GM23338 (cell line): Measurements from ENCODE around the gene STIP1. TPM values are rescaled to one million over a fixed set of nuclear protein-coding genes. Genes with fewer than 3 reads are reported as not detected.

Source experiments
- ATAC-seq: fragments of 200-7000 bp; cut with Tn5 transposase; 3 replicates; pipeline ENCODE4 v1.9.1; 2020
- DNase-seq: peaks from one replicate; pipeline ENCODE4 v3.0.0-alpha.2; 2015; ENCODE audit warnings: low spot score
- H2AFZ ChIP-seq: fragments of 200-600 bp; sonication (generic); 2 replicates; pipeline ENCODE4 v1.8.0; 2016; ENCODE audit warnings: antibody characterized with exemption, mild to moderate bottlenecking, moderate library complexity
- H3F3A ChIP-seq: fragments of 200-600 bp; sonication (generic); replicated peaks from 2 replicates; pipeline ENCODE4 v1.8.0; 2017; ENCODE audit warnings: antibody characterized with exemption, mixed run types, low read depth
- H3K27ac ChIP-seq: fragments of 200-600 bp; sonication (generic); 2 replicates; pipeline ENCODE4 v1.6.1; 2016; ENCODE audit warnings: low read depth
- H3K27me3 ChIP-seq: fragments of 200-600 bp; sonication (generic); 2 replicates; pipeline ENCODE4 v1.8.0; 2016; ENCODE audit warnings: mild to moderate bottlenecking, mixed run types, moderate library complexity; ENCODE audit not compliant: insufficient read depth
- H3K36me3 ChIP-seq: fragments of 200-600 bp; sonication (generic); 2 replicates; pipeline ENCODE4 v1.8.0; 2016; ENCODE audit warnings: mild to moderate bottlenecking; ENCODE audit not compliant: insufficient read depth
- H3K4me1 ChIP-seq: fragments of 200-600 bp; sonication (generic); 2 replicates; pipeline ENCODE4 v1.8.0; 2016; ENCODE audit warnings: mild to moderate bottlenecking, moderate library complexity; ENCODE audit not compliant: insufficient read depth
- H3K4me2 ChIP-seq: fragments of 200-600 bp; sonication (generic); 2 replicates; pipeline ENCODE4 v1.7.1; 2017; ENCODE audit warnings: mixed run types
- H3K4me3 ChIP-seq: fragments of 200-600 bp; sonication (generic); 2 replicates; pipeline ENCODE4 v1.6.1; 2016; ENCODE audit warnings: mixed run types
- H3K79me2 ChIP-seq: fragments of 200-600 bp; sonication (generic); replicated peaks from 2 replicates; pipeline ENCODE4 v1.8.0; 2017; ENCODE audit warnings: mild to moderate bottlenecking; ENCODE audit not compliant: insufficient read depth
- H3K9me2 ChIP-seq: fragments of 200-600 bp; sonication (generic); 2 replicates; pipeline ENCODE4 v1.8.0; 2017; ENCODE audit not compliant: insufficient read depth
- H4K20me1 ChIP-seq: fragments of 200-600 bp; sonication (generic); replicated peaks from 2 replicates; pipeline ENCODE4 v1.8.0; 2017; ENCODE audit warnings: mild to moderate bottlenecking; ENCODE audit not compliant: insufficient read depth
- H3K27ac Mint-ChIP-seq: 2 replicates; pipeline ENCODE4 v1.8.0; 2020; ENCODE audit warnings: inconsistent platforms, mild to moderate bottlenecking, moderate library complexity, mixed read lengths
- H3K27me3 Mint-ChIP-seq: 3 replicates; pipeline ENCODE4 v1.8.0; 2022; ENCODE audit warnings: low read depth, mild to moderate bottlenecking, moderate library complexity, mixed read lengths, inconsistent platforms; ENCODE audit not compliant: insufficient read depth, poor library complexity
- H3K36me3 Mint-ChIP-seq: 3 replicates; pipeline ENCODE4 v1.8.0; 2021; ENCODE audit warnings: low read depth, mild to moderate bottlenecking, inconsistent platforms, moderate library complexity, mixed read lengths
- H3K4me1 Mint-ChIP-seq: 3 replicates; pipeline ENCODE4 v1.8.0; 2020; ENCODE audit warnings: mild to moderate bottlenecking, inconsistent platforms, mixed read lengths
- H3K4me3 Mint-ChIP-seq: 3 replicates; pipeline ENCODE4 v1.8.0; 2021; ENCODE audit warnings: moderate library complexity, mild to moderate bottlenecking, inconsistent platforms, mixed read lengths
- H3K9me3 Mint-ChIP-seq: 3 replicates; pipeline ENCODE4 v1.8.0; 2020; ENCODE audit warnings: moderate library complexity, mild to moderate bottlenecking, inconsistent platforms, mixed read lengths
- EZH2 ChIP-seq: fragments of 200-600 bp; sonication (generic); IDR thresholded peaks from one replicate; pipeline ENCODE4 v1.8.0; 2017; ENCODE audit warnings: antibody characterized with exemption, mild to moderate bottlenecking, low read depth; ENCODE audit not compliant: unreplicated experiment
- EZH2phosphoT487 ChIP-seq: fragments of 200-600 bp; sonication (generic); IDR thresholded peaks from one replicate; pipeline ENCODE4 v1.8.1; 2018; ENCODE audit warnings: antibody characterized with exemption; ENCODE audit not compliant: unreplicated experiment
- NANOG ChIP-seq: IDR thresholded peaks from 2 replicates; pipeline ENCODE4 v1.6.1; 2016; ENCODE audit warnings: antibody characterized with exemption, borderline replicate concordance
- POLR2AphosphoS5 ChIP-seq: IDR thresholded peaks from 2 replicates; pipeline ENCODE4 v1.6.1; 2016; ENCODE audit warnings: antibody characterized with exemption, low read depth
- STAT1 ChIP-seq: IDR thresholded peaks from one replicate; pipeline ENCODE4 v1.6.1; 2016; ENCODE audit warnings: antibody characterized with exemption; ENCODE audit not compliant: unreplicated experiment
- ZNF114 ChIP-seq: fragments of 250-450 bp; sonication (Bioruptor Pico); IDR thresholded peaks from 2 replicates; pipeline ENCODE4 v1.5.0; 2020; ENCODE audit warnings: mild to moderate bottlenecking, moderate library complexity
- ZNF331 ChIP-seq: fragments of 250-450 bp; sonication (Bioruptor Pico); IDR thresholded peaks from 2 replicates; pipeline ENCODE4 v1.5.0; 2020; ENCODE audit warnings: low read depth, mild to moderate bottlenecking, moderate library complexity
- polyA plus RNA-seq: library from polyadenylated mRNA; unstranded; fragments of >200 nt; fragmentation: Nextera tagmentation; extraction: Ambion mirVana; gene quantifications from 2 replicates; pipeline ENCODE4 v1.2.1, GENCODE V29; 2016
- total RNA-seq: library from RNA; depleted of rRNA; stranded (reverse); fragments of >200 nt; shearing (Covaris generic); gene quantifications from 2 replicates; pipeline ENCODE4 v1.2.3, GENCODE V29; 2014
- TF ChIP-seq, protein P1 (sequence below): IDR thresholded peaks from 2 replicates; pipeline ENCODE4 v1.6.1; 2016; ENCODE audit warnings: antibody characterized with exemption
- TF ChIP-seq, protein P2 (sequence below): IDR thresholded peaks from one replicate; pipeline ENCODE4 v1.6.1; 2018; ENCODE audit warnings: antibody characterized with exemption; ENCODE audit not compliant: unreplicated experiment

STIP1 gene
- total and polyA plus RNA-seq, 2 experiments from 2014 or later, result 213 to 351 TPM

DNA sequence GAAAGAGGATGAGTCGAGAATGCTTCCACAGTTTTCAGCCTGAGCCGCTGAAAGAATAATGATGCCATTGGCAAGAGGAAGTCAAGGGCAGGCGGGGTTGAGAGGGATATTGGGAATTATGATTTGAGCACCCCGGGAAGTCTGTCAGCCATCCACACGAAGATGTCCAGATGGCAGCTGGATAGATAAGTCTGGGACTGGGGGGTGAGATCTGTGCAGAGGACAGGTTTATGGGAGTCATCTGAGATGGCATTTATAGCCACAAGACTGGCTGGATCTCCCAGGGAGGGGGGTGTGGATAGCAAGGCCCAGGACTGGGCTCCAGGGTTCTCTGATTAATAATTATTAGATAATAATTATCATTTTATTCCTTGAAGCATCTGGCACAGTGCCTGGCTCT is 5.1 kb upstream of the STIP1 start:
- peaks cover 32% of the 10 kb centered on the region for H3K27me3 Mint-ChIP-seq
- peak overlapping the region; percentile 12; the same call in 1 of the 3 replicates for H3K4me3 Mint-ChIP-seq
- H3K27ac Mint-ChIP-seq, result no peak overlapping the region
- ATAC-seq, result no peak
- Histone ChIP-seq H3K4me3 (no peak overlapping the region; the same call in 1 of the 2 replicates), H4K20me1 (peaks cover 17% of the 10 kb centered on the region), H3K36me3 (no peaks in the 10 kb centered on the region), H3K27ac (no peak overlapping the region), H3K27me3 (no peaks in the 10 kb centered on the region), H3K4me1 (peaks cover 18% of the 10 kb centered on the region; the same call in 1 of the 2 replicates), H3F3A (peaks cover 26% of the 10 kb centered on the region), H3K9me2 (no peaks in the 10 kb centered on the region), H2AFZ (no peak overlapping the region), H3K79me2 (peaks cover 23% of the 10 kb centered on the region), H3K4me2 (no peak overlapping the region)
- peaks cover 33% of the 10 kb centered on the region for H3K4me1 Mint-ChIP-seq
- peaks cover 37% of the 10 kb centered on the region for H3K36me3 Mint-ChIP-seq
- H3K9me3 Mint-ChIP-seq, result no peaks in the 10 kb centered on the region; the same call in 2 of the 3 replicates
- no peak for DNase-seq
- TF ChIP-seq EZH2 (no peak), NANOG (no peak), EZH2phosphoT487 (no peak), STAT1 (no peak), POLR2AphosphoS5 (no peak), ZNF114 (CRISPR knock-in tag) (no peak)
- TF ChIP-seq, protein P1, sequence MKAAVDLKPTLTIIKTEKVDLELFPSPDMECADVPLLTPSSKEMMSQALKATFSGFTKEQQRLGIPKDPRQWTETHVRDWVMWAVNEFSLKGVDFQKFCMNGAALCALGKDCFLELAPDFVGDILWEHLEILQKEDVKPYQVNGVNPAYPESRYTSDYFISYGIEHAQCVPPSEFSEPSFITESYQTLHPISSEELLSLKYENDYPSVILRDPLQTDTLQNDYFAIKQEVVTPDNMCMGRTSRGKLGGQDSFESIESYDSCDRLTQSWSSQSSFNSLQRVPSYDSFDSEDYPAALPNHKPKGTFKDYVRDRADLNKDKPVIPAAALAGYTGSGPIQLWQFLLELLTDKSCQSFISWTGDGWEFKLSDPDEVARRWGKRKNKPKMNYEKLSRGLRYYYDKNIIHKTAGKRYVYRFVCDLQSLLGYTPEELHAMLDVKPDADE, result no peak
- TF ChIP-seq, protein P2, sequence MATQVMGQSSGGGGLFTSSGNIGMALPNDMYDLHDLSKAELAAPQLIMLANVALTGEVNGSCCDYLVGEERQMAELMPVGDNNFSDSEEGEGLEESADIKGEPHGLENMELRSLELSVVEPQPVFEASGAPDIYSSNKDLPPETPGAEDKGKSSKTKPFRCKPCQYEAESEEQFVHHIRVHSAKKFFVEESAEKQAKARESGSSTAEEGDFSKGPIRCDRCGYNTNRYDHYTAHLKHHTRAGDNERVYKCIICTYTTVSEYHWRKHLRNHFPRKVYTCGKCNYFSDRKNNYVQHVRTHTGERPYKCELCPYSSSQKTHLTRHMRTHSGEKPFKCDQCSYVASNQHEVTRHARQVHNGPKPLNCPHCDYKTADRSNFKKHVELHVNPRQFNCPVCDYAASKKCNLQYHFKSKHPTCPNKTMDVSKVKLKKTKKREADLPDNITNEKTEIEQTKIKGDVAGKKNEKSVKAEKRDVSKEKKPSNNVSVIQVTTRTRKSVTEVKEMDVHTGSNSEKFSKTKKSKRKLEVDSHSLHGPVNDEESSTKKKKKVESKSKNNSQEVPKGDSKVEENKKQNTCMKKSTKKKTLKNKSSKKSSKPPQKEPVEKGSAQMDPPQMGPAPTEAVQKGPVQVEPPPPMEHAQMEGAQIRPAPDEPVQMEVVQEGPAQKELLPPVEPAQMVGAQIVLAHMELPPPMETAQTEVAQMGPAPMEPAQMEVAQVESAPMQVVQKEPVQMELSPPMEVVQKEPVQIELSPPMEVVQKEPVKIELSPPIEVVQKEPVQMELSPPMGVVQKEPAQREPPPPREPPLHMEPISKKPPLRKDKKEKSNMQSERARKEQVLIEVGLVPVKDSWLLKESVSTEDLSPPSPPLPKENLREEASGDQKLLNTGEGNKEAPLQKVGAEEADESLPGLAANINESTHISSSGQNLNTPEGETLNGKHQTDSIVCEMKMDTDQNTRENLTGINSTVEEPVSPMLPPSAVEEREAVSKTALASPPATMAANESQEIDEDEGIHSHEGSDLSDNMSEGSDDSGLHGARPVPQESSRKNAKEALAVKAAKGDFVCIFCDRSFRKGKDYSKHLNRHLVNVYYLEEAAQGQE, result no peak

DNA sequence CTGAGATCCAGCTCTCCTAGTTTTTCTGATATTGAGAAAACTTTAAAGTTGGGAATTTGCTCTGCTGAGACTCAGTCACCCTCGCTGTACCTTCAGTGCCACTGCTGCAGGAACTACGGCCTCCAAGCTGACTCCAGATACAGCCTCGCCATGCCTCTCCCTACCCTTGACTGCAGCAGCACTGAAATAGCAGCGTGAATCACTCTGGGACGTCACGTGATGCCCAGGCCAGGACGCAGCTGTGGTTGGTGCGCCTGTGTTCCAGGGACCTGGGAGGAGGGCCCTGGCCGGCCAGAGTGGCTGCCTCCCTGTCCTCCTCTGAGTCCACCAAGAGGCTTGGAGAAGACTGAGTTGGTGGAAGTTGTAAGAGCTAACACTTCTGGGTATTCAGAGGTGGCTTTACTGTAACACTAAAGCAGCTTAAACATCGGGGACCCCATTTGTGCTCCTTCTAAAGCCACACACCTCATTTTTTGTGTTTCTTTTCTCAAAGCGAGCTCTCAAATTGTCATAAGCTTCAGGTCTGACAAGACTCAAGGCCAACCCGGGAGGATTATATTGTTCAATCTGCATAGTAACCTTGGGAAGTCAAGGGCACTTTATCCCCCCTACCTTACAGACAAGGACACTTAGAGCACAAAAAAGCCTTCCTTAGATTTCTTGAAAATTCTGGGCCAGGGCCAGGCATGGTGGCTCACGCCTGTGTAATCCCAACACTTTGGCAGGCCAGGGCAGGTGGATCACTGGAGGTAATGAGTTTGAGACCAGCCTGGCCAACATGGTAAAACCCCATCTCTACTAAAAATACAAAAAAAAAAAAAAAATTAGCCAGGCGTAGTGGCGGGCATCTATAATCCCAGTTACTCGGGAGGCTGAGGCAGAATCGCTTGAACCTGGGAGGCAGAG is 4.2 kb upstream of the STIP1 start:
- peaks cover 33% of the 10 kb centered on the region for H3K27me3 Mint-ChIP-seq
- H4K20me1 ChIP-seq, result peaks cover 17% of the 10 kb centered on the region
- no peak overlapping the region for H3K27ac ChIP-seq
- DNase-seq, result peak; percentile 83
- peaks cover 33% of the 10 kb centered on the region for H3K4me1 Mint-ChIP-seq
- peak overlapping the region; percentile 14; the same call in 1 of the 2 replicates for H3K4me2 ChIP-seq
- ATAC-seq, result peak; percentile 21
- peaks cover 23% of the 10 kb centered on the region for H3K79me2 ChIP-seq
- H3K9me3 Mint-ChIP-seq, result no peaks in the 10 kb centered on the region; the same call in 2 of the 3 replicates
- H3K27ac Mint-ChIP-seq, result peak overlapping the region; percentile 62; the same call in 1 of the 2 replicates
- no peaks in the 10 kb centered on the region for H3K36me3 ChIP-seq
- H3K4me3 Mint-ChIP-seq, result peak overlapping the region; percentile 46; the same call in 2 of the 3 replicates
- no peaks in the 10 kb centered on the region for H3K27me3 ChIP-seq
- H3K4me3 ChIP-seq, result peak overlapping the region; percentile 33
- H3K9me2 ChIP-seq, result no peaks in the 10 kb centered on the region
- H3K4me1 ChIP-seq, result peaks cover 18% of the 10 kb centered on the region; the same call in 1 of the 2 replicates
- peaks cover 38% of the 10 kb centered on the region for H3K36me3 Mint-ChIP-seq
- TF ChIP-seq ZNF331, result no peak
- TF ChIP-seq STAT1, result no peak
- no peak for TF ChIP-seq NANOG
- TF ChIP-seq, protein P1, result no peak
- peak; percentile 57 for TF ChIP-seq POLR2AphosphoS5
- H2AFZ ChIP-seq, result no peak overlapping the region
- H3F3A ChIP-seq, result peaks cover 26% of the 10 kb centered on the region
